Spleen (tissue), 7 donors: Measurements from ENCODE around the gene SLC36A3.

Experiments used
- CTCF ChIP-seq, 11 experiments: fragments of 200-600 bp in 7 of 11; fragments of 450-650 bp in 4 of 11; sonication (generic) in 4 of 11; IDR thresholded peaks in 8 of 11; conservative IDR thresholded peaks in 3 of 11; 1 replicate in 7 of 11; 2 replicates in 4 of 11; pipeline versions ENCODE4 v1.4.0 to v1.8.0; 2016 to 2021; ENCODE audit warnings: antibody characterized with exemption in 11 of 11, inconsistent platforms in 4 of 11, mild to moderate bottlenecking in 1 of 11
- POLR2A ChIP-seq, 3 donors: fragments of 450-650 bp; IDR thresholded peaks; one replicate each; pipeline ENCODE4 v1.5.1; 2017; ENCODE audit warnings: antibody characterized with exemption in 3 of 3, mild to moderate bottlenecking in 1 of 3
- POLR2AphosphoS5 ChIP-seq, 3 donors: sonication (generic); formaldehyde crosslinking; IDR thresholded peaks; one replicate each; pipeline ENCODE4 v1.5.1; 2017; ENCODE audit warnings: antibody characterized with exemption in 3 of 3
- donor health status: DM: no; HTN: no; CAD: no; lungs with moderate emphysema.
- donor health status: DM: no; HTN: no; CAD: no.
- donor health status: DM: no; HTN: no; CAD: no.

- TF ChIP-seq CTCF (IDR thresholded peaks at IDR 0.05 in 8 of 11, conservative IDR thresholded peaks at IDR 0.05 in 3 of 11) (no peak), POLR2A (IDR thresholded peaks at IDR 0.05) (no peak), POLR2AphosphoS5 (IDR thresholded peaks at IDR 0.05) (no peak)
Measured at GRCh38 chr5:151288180-151288579, 15.4 kb downstream of the SLC36A3 start.
